Omental fat pad (tissue), 4 donors: ENCODE measurements around the gene SLC1A5. TPM values are rescaled to one million over a fixed set of nuclear protein-coding genes. Genes with fewer than 3 reads are reported as not detected.

Source experiments
- ATAC-seq: fragments of 150-250 bp; one replicate; pipeline ENCODE4 v1.9.1; 2016; ENCODE audit warnings: mild to moderate bottlenecking, moderate library complexity; ENCODE audit not compliant: low FRiP score
- DNase-seq: peaks from one replicate; pipeline ENCODE4 v3.0.0-alpha.2; 2019; ENCODE audit warnings: low spot score
- CTCF ChIP-seq, 3 donors: fragments of 450-650 bp; IDR thresholded peaks; one replicate each; pipeline ENCODE4 v1.5.1; 2016 to 2017; ENCODE audit warnings: antibody characterized with exemption in 3 of 3, mild to moderate bottlenecking in 3 of 3, moderate library complexity in 2 of 3
- total RNA-seq, 4 donors: library from RNA; depleted of rRNA; stranded (reverse); fragments of >200 nt; gene quantifications; one replicate each; pipeline ENCODE4 v1.1.0, GENCODE V29; 2016

Gene SLC1A5
- total RNA-seq, 4 donors from 2014 or later = 86.7 to 158 (median 140) TPM

- ATAC-seq = no peak
- no peak for DNase-seq
- no peak for TF ChIP-seq CTCF (IDR thresholded peaks at IDR 0.05)
Measured at GRCh38 chr19:46798713-46799112, 10.3 kb upstream of the SLC1A5 start.

- no peak for TF ChIP-seq CTCF (IDR thresholded peaks at IDR 0.05)
- DNase-seq = no peak
- ATAC-seq = no peak
Measured at GRCh38 chr19:46797881-46798280, 9.5 kb upstream of the SLC1A5 start.

DNA sequence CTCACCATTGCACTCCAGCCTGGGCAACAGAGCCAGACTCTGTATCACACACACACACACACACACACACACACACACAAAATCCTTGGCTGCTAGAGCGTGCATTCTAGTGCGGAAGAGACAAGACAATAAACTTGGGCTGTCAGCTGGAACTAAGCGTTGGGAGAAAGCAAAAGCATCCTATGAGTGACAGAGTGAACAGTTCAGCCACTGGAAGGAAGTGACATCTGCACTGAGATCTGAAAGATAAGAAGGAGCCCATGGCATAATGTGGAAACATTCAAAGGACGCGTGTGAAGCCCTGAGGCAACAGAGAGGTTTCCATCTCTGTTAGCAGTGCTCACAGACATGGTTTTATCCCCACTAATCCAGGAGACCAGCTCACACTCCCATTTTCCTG, 3.5 kb upstream of the SLC1A5 start:
- TF ChIP-seq CTCF (IDR thresholded peaks at IDR 0.05) = no peak
- ATAC-seq = no peak
- DNase-seq = no peak

DNA sequence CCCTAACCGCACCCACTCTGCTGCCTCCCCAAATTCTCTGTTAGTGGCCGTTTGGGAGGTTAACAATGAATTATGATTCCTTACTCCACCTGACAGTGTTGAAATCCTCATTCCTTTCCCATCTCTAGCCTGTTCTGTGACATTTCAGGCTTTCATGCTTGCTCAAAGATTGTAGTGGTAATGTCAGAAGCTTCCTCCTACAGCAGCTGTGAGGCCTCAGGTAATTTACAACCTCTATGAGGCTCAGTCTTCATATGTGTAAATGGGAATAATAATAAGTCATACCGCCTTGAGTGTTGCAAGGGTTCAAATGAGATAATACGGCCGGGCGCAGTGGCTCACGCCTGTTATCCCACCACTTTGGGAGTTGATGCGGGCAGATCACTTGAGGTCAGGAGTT, 977 bp upstream of the SLC1A5 start:
- ATAC-seq = no peak
- no peak for DNase-seq
- TF ChIP-seq CTCF (IDR thresholded peaks at IDR 0.05) = no peak

DNA sequence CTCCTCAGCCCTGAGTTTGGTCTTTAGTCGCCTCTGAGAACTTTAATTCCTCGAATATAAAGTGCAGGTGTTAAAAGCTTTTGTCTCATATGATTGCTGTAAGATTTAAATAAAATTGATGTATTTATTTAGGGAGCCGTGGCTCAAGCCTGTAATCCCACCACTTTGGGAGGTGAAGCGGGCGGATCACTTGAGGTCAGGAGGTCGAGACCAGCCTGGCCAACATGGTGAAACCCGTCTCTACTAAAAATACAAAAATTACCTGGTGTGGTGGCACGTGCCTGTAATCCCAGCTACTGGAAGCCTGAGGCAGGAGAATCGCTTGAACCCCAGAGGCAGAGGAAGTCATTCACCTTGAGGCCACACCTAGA, 559 bp upstream of the SLC1A5 start:
- no peak for TF ChIP-seq CTCF (IDR thresholded peaks at IDR 0.05)
- ATAC-seq (no peak), DNase-seq (no peak)

- no peak for TF ChIP-seq CTCF (IDR thresholded peaks at IDR 0.05)
- DNase-seq (no peak), ATAC-seq (peak; percentile 26)
Measured at GRCh38 chr19:46787331-46788261, 798 bp downstream of the SLC1A5 start.

GRCh38 chr19:46787040-46787330, 1.4 kb downstream of the SLC1A5 start:
- TF ChIP-seq CTCF (IDR thresholded peaks at IDR 0.05) = no peak
- DNase-seq = no peak
- no peak for ATAC-seq
